Choroid plexus epithelial cell (primary cell): ENCODE data around the gene VPS35.
A peak's percentile ranks its signal among the peaks of the same experiment; 100 is the strongest.
"Not testable (repeated sequence)": the region's sequence is repeated elsewhere in the genome, so short reads cannot be mapped to it uniquely, and the experiment has no call there.

Experiments
- DNase-seq: peaks from one replicate; pipeline ENCODE4 v3.0.0-alpha.2; 2010; ENCODE audit warnings: low read depth
- H3K4me3 ChIP-seq: 2 replicates; pipeline ENCODE4 v1.5.1; 2011; ENCODE audit warnings: low read depth, mild to moderate bottlenecking, control low read depth, low read length, moderate library complexity
- TF ChIP-seq, protein P1 (sequence below): conservative IDR thresholded peaks from 2 replicates; pipeline ENCODE4 v1.5.1; 2011; ENCODE audit warnings: low read depth, mild to moderate bottlenecking, control low read depth, inconsistent platforms, low read length, moderate library complexity

VPS35 gene

GRCh38 chr16:46629331-46630219 is 59.4 kb downstream of the VPS35 start:
- DNase-seq: peak; percentile 71
- H3K4me3 ChIP-seq: no peak overlapping the region
- TF ChIP-seq, protein P1, sequence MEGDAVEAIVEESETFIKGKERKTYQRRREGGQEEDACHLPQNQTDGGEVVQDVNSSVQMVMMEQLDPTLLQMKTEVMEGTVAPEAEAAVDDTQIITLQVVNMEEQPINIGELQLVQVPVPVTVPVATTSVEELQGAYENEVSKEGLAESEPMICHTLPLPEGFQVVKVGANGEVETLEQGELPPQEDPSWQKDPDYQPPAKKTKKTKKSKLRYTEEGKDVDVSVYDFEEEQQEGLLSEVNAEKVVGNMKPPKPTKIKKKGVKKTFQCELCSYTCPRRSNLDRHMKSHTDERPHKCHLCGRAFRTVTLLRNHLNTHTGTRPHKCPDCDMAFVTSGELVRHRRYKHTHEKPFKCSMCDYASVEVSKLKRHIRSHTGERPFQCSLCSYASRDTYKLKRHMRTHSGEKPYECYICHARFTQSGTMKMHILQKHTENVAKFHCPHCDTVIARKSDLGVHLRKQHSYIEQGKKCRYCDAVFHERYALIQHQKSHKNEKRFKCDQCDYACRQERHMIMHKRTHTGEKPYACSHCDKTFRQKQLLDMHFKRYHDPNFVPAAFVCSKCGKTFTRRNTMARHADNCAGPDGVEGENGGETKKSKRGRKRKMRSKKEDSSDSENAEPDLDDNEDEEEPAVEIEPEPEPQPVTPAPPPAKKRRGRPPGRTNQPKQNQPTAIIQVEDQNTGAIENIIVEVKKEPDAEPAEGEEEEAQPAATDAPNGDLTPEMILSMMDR: peak; percentile 66

- H3K4me3 ChIP-seq: no peak overlapping the region
- TF ChIP-seq, protein P1: no peak
- no peak for DNase-seq
These were observed 61.2 kb downstream of the VPS35 start for GRCh38 chr16:46627746-46628145.

- not testable (repeated sequence) for H3K4me3 ChIP-seq, DNase-seq
These were observed 62.3 kb downstream of the VPS35 start for GRCh38 chr16:46626681-46627080.

DNA sequence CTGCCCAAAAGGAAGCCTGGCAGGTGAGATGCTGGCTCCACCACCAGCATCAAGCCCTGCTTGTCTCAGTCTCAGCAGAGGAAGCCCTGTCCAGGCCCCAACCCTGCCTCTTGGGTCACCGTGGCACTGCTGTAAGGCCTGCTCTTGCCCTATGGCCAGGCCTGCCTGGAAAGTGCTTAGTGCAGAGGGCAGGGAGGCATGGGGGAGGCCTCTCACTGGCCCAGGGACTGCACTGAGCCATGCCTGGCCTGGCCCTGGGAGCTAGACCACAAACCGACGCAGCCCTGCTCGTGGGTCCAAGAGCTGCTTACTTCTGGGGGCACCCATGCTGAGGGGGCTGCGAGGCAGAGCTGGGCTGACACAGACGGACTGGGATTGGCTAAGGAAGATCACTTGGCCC is 64.1 kb downstream of the VPS35 start:
- not testable (repeated sequence) for DNase-seq, H3K4me3 ChIP-seq

GRCh38 chr16:46623707-46624106 is 65.3 kb downstream of the VPS35 start:
- not testable (repeated sequence) for DNase-seq, H3K4me3 ChIP-seq

- TF ChIP-seq, protein P1: peak; percentile 1
- H3K4me3 ChIP-seq, DNase-seq: not testable (repeated sequence)
These were observed 65.7 kb downstream of the VPS35 start for GRCh38 chr16:46623246-46623645.

DNA sequence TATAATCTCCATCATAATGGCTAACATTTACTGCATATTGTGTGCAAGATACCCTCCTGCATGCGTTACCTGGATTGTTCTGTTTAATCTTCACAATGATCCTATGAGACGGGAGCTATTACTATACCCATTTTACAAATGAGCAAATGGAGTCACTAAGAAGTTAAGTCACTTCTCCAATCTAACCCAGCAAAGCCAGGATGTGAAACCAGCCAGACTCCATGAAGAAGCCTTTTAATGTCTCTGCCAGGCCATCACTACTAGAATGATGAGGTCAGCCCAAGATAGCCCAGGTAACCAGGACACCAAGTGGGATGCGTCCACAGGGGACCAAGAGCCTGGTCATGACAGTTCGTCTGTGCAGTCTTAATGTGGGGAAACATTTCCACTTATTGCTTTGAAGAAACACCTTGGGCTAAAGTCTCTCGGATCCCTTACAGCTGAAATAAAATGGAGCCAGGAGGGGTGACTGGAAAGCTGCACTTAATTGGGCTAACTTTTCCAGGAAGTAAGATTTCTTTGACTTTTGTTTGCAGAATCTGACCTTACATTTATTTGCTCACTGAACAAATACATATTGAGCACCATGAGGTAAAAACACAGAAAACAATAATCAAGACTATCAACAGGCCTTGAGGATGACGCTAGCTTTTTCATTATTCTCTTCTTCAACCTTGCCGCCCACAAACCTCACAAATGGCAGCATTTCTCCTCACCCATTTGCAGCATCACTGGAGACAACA is 66.9 kb downstream of the VPS35 start:
- no peak for DNase-seq
- H3K4me3 ChIP-seq: no peak overlapping the region
- TF ChIP-seq, protein P1: no peak

- H3K4me3 ChIP-seq: peak within 1 kb of the TSS; percentile 87
- TF ChIP-seq, protein P1: no peak
- peak; percentile 87 for DNase-seq
These were observed 67.7 kb downstream of the VPS35 start, which contains the start of gene SHCBP1 for GRCh38 chr16:46621006-46621933. Gene SHCBP1 (minus strand): TSS chr16:46621379. CDS start chr16:46621359, 20 bp downstream.
